K562 (cell line): ENCODE data around the gene KMT5B. TPM values are rescaled to one million over a fixed set of nuclear protein-coding genes. Genes with fewer than 3 reads are reported as not detected.

Source experiments
- ELF2 ChIP-seq: fragments of 250-450 bp; sonication (Bioruptor Pico); IDR thresholded peaks from 2 replicates; pipeline ENCODE4 v1.5.0; 2021; ENCODE audit warnings: mild to moderate bottlenecking
- ELF4 ChIP-seq: fragments of 450-650 bp; formaldehyde crosslinking; IDR thresholded peaks from 2 replicates; pipeline ENCODE4 v1.4.0; 2022; ENCODE audit warnings: missing genetic modification characterization
- ETV6 ChIP-seq, 3 experiments: fragments of 150-350 bp in 1 of 3; sonication (generic) in 1 of 3; formaldehyde crosslinking in 1 of 3; IDR thresholded peaks; 2 replicates each; pipeline versions ENCODE4 v1.6.1 to v1.8.0; 2014 to 2022; ENCODE audit warnings: borderline replicate concordance in 2 of 3, low read depth in 2 of 3, antibody characterized with exemption in 1 of 3, low read length in 1 of 3, mild to moderate bottlenecking in 1 of 3, missing genetic modification reagents in 1 of 3
- HINFP ChIP-seq: fragments of 450-650 bp; conservative IDR thresholded peaks from 2 replicates; pipeline ENCODE4 v1.6.1; 2016; ENCODE audit warnings: missing genetic modification characterization, low read depth, mild to moderate bottlenecking, control low read depth, missing compliant biosample characterization
- SRSF3 ChIP-seq: fragments of 200-400 bp; formaldehyde crosslinking; IDR thresholded peaks from 2 replicates; pipeline ENCODE4 v1.6.1; 2016; ENCODE audit warnings: mild to moderate bottlenecking, low read length, moderate library complexity; ENCODE audit not compliant: insufficient read depth
- TAF15 ChIP-seq: fragments of 200-400 bp; formaldehyde crosslinking; IDR thresholded peaks from 2 replicates; pipeline ENCODE4 v1.6.1; 2017; ENCODE audit warnings: mild to moderate bottlenecking, low read depth, low read length, moderate library complexity
- ZNF511 ChIP-seq: sonication (generic); formaldehyde crosslinking; IDR thresholded peaks from 2 replicates; pipeline ENCODE4 v1.8.0; 2022; ENCODE audit warnings: mild to moderate bottlenecking, missing genetic modification reagents
- ZNF583 ChIP-seq: fragments of 250-450 bp; sonication (Bioruptor Pico); IDR thresholded peaks from 2 replicates; pipeline ENCODE4 v1.4.0; 2020
- polyA plus RNA-seq, 8 experiments: library from polyadenylated mRNA; depleted of rRNA in 4 of 8; stranded (reverse) in 5 of 8; unstranded in 3 of 8; fragments of >200 nt; fragmentation: Nextera tagmentation in 2 of 8; fragmentation: Illumina TruSeq in 1 of 8; extraction: Ambion mirVana in 2 of 8; extraction: Trizol in 1 of 8; gene quantifications; 2 replicates each; pipeline versions ENCODE4 v1.2.1 to v1.2.3, GENCODE V29; 2011 to 2014; ENCODE audit warnings: inconsistent platforms in 1 of 8, missing spikeins in 1 of 8
- total RNA-seq, 7 experiments: library from RNA; depleted of rRNA in 6 of 7; stranded (reverse); fragments of >200 nt in 6 of 7; fragmentation: Illumina TruSeq in 2 of 7; extraction: Trizol in 2 of 7; gene quantifications; 2 replicates each; pipeline versions ENCODE4 v1.2.1 to v1.2.3, GENCODE V29; 2011 to 2021; ENCODE audit warnings: low replicate concordance in 1 of 7
- TF ChIP-seq, protein P1 (sequence below): fragments of 450-650 bp; IDR thresholded peaks from 2 replicates; pipeline ENCODE4 v1.6.1; 2014; ENCODE audit warnings: low read depth, mild to moderate bottlenecking, moderate library complexity, borderline replicate concordance
- TF ChIP-seq, protein P2 (sequence below): fragments of 450-650 bp; IDR thresholded peaks from 2 replicates; pipeline ENCODE4 v1.6.1; 2016; ENCODE audit warnings: mild to moderate bottlenecking, moderate library complexity

The KMT5B gene
- total and polyA plus RNA-seq, 9 of the 15 experiments (the other 6 are each of a cell fraction or from before 2014, with no cell fraction given): 7.3 to 27.3 (median 20.9) TPM

DNA sequence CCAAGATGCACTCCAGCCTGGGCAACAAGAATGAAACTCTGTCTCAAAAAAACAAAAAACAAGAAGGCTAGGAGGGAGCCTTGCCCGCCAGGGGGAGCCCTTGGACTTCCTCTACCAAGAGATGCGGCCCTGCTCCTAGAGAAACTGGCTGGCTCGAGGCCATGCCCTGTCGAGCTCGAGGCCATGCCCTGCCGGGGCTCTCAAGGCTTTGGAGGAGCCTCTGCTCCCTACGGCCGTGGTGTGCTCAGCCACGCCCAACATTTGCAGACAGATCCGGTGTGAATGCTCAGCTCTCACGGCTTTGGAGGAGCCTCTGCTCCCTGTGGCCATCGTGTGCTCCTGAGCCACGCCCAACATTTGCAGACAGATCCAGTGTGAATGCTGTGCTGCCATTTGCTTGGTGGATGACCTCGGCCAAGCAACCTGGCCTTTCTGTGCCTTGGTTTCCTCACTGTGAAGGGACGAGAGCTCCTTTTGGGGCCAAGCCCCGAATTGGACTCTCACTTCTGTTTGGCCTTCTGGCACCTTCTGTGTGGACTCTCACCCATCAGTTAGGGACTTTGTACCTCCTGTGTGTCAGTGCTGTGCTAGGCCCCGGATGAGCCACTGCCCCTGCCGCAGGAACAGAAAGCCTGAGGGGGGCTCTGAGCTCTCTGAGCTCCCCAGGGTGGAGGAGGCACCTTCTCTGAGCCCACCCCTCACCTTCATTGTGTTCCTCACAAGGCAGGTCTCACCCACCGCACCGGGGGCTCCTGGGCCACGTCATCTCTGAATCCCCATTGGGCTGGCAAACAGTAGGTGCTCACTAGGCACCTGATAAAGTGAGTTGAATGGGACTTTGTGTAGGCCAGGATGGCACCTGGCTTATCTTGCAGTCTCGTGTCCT is 44.6 kb upstream of the KMT5B start (continued):
- TF ChIP-seq, protein P1, sequence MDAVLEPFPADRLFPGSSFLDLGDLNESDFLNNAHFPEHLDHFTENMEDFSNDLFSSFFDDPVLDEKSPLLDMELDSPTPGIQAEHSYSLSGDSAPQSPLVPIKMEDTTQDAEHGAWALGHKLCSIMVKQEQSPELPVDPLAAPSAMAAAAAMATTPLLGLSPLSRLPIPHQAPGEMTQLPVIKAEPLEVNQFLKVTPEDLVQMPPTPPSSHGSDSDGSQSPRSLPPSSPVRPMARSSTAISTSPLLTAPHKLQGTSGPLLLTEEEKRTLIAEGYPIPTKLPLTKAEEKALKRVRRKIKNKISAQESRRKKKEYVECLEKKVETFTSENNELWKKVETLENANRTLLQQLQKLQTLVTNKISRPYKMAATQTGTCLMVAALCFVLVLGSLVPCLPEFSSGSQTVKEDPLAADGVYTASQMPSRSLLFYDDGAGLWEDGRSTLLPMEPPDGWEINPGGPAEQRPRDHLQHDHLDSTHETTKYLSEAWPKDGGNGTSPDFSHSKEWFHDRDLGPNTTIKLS: no peak
- TF ChIP-seq, protein P2, sequence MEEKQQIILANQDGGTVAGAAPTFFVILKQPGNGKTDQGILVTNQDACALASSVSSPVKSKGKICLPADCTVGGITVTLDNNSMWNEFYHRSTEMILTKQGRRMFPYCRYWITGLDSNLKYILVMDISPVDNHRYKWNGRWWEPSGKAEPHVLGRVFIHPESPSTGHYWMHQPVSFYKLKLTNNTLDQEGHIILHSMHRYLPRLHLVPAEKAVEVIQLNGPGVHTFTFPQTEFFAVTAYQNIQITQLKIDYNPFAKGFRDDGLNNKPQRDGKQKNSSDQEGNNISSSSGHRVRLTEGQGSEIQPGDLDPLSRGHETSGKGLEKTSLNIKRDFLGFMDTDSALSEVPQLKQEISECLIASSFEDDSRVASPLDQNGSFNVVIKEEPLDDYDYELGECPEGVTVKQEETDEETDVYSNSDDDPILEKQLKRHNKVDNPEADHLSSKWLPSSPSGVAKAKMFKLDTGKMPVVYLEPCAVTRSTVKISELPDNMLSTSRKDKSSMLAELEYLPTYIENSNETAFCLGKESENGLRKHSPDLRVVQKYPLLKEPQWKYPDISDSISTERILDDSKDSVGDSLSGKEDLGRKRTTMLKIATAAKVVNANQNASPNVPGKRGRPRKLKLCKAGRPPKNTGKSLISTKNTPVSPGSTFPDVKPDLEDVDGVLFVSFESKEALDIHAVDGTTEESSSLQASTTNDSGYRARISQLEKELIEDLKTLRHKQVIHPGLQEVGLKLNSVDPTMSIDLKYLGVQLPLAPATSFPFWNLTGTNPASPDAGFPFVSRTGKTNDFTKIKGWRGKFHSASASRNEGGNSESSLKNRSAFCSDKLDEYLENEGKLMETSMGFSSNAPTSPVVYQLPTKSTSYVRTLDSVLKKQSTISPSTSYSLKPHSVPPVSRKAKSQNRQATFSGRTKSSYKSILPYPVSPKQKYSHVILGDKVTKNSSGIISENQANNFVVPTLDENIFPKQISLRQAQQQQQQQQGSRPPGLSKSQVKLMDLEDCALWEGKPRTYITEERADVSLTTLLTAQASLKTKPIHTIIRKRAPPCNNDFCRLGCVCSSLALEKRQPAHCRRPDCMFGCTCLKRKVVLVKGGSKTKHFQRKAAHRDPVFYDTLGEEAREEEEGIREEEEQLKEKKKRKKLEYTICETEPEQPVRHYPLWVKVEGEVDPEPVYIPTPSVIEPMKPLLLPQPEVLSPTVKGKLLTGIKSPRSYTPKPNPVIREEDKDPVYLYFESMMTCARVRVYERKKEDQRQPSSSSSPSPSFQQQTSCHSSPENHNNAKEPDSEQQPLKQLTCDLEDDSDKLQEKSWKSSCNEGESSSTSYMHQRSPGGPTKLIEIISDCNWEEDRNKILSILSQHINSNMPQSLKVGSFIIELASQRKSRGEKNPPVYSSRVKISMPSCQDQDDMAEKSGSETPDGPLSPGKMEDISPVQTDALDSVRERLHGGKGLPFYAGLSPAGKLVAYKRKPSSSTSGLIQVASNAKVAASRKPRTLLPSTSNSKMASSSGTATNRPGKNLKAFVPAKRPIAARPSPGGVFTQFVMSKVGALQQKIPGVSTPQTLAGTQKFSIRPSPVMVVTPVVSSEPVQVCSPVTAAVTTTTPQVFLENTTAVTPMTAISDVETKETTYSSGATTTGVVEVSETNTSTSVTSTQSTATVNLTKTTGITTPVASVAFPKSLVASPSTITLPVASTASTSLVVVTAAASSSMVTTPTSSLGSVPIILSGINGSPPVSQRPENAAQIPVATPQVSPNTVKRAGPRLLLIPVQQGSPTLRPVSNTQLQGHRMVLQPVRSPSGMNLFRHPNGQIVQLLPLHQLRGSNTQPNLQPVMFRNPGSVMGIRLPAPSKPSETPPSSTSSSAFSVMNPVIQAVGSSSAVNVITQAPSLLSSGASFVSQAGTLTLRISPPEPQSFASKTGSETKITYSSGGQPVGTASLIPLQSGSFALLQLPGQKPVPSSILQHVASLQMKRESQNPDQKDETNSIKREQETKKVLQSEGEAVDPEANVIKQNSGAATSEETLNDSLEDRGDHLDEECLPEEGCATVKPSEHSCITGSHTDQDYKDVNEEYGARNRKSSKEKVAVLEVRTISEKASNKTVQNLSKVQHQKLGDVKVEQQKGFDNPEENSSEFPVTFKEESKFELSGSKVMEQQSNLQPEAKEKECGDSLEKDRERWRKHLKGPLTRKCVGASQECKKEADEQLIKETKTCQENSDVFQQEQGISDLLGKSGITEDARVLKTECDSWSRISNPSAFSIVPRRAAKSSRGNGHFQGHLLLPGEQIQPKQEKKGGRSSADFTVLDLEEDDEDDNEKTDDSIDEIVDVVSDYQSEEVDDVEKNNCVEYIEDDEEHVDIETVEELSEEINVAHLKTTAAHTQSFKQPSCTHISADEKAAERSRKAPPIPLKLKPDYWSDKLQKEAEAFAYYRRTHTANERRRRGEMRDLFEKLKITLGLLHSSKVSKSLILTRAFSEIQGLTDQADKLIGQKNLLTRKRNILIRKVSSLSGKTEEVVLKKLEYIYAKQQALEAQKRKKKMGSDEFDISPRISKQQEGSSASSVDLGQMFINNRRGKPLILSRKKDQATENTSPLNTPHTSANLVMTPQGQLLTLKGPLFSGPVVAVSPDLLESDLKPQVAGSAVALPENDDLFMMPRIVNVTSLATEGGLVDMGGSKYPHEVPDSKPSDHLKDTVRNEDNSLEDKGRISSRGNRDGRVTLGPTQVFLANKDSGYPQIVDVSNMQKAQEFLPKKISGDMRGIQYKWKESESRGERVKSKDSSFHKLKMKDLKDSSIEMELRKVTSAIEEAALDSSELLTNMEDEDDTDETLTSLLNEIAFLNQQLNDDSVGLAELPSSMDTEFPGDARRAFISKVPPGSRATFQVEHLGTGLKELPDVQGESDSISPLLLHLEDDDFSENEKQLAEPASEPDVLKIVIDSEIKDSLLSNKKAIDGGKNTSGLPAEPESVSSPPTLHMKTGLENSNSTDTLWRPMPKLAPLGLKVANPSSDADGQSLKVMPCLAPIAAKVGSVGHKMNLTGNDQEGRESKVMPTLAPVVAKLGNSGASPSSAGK: peak; percentile 98
- no peak for TF ChIP-seq TAF15
- no peak for TF ChIP-seq ETV6 (IDR thresholded peaks at IDR 0.05; ENCODE audit: borderline replicate concordance in 1 of 2, low read depth in 2 of 2, low read length in 1 of 2)
- TF ChIP-seq ETV6 (CRISPR knock-in tag; IDR thresholded peaks at IDR 0.05; ENCODE audit: borderline replicate concordance): no peak
- TF ChIP-seq SRSF3: no peak
- 0 out of 2 replicates have a peak, but pooled peaks have one; percentile 45 for TF ChIP-seq ELF4 (CRISPR knock-in tag)
- peak; percentile 67 for TF ChIP-seq ZNF511 (CRISPR knock-in tag)
- peak; percentile 28; the same call in 1 of the 2 replicates for TF ChIP-seq ELF2 (CRISPR knock-in tag)
- no peak for TF ChIP-seq HINFP (tag)
- peak; percentile 88; the same call in 1 of the 2 replicates for TF ChIP-seq ZNF583 (CRISPR knock-in tag)
